HepG2 (cell line): ENCODE results near the gene NAMPT. TPM values are rescaled to one million over a fixed set of nuclear protein-coding genes. Genes with fewer than 3 reads are reported as not detected.

Experiments
- ATAC-seq: fragments of 200-7000 bp; cut with Tn5 transposase; 3 replicates; pipeline ENCODE4 v1.9.1; 2020; ENCODE audit warnings: mild to moderate bottlenecking, moderate library complexity
- BruUV-seq: library from RNA; stranded (reverse); fragments of 400-500 nt; replicated peaks from 2 replicates; lab custom pipeline; 2021; lab: Mats Ljungman, UMichigan
- CTCF ChIA-PET: fragments of 300-600 bp; formaldehyde crosslinking; extraction: SDS; loops from one replicate; lab custom pipeline; 2021; ENCODE audit warnings: low total read pairs, inconsistent platforms, low intra/inter-chr PET ratio; lab: Yijun Ruan, JAX
- POLR2A ChIA-PET: fragments of 350-600 bp; sonication (Branson Sonifier 250); formaldehyde crosslinking; loops from one replicate; lab custom pipeline; 2020; ENCODE audit warnings: antibody characterized with exemption, inconsistent platforms; lab: Yijun Ruan, JAX
- DNase-seq: peaks from one replicate; pipeline ENCODE4 v3.0.0-alpha.2; 2015; ENCODE audit warnings: low spot score
- FAIRE-seq: peaks from 3 replicates; lab custom pipeline; 2011; peaks lifted over from hg19 to GRCh38; lab: Jason Lieb, UNC
- H2AFZ ChIP-seq: one replicate; pipeline ENCODE4 v1.6.1; 2011; ENCODE audit warnings: low read length, inconsistent platforms
- H3K27ac ChIP-seq: fragments of 300-600 bp; 3 replicates; pipeline ENCODE4 v1.8.0; 2011; ENCODE audit warnings: mixed run types, mild to moderate bottlenecking, mixed read lengths, low read length, inconsistent platforms; ENCODE audit not compliant: insufficient read depth; ENCODE audit errors: extremely low read length
- H3K27me3 ChIP-seq, 2 experiments: fragments of 200-600 bp in 1 of 2; 2 replicates in 1 of 2; 3 replicates in 1 of 2; pipeline versions ENCODE4 v1.6.0 to v1.8.0; 2011; ENCODE audit warnings: low read length in 2 of 2, mild to moderate bottlenecking in 2 of 2, moderate library complexity in 2 of 2, inconsistent platforms in 1 of 2; ENCODE audit not compliant: insufficient read depth in 2 of 2, control insufficient read depth in 1 of 2
- H3K36me3 ChIP-seq, 2 experiments: fragments of 200-600 bp in 1 of 2; replicated peaks in 1 of 2; 2 replicates in 1 of 2; 3 replicates in 1 of 2; pipeline versions ENCODE4 v1.5.1 to v1.8.0; 2011; ENCODE audit warnings: low read length in 2 of 2, inconsistent platforms in 1 of 2; ENCODE audit not compliant: insufficient read depth in 2 of 2, control insufficient read depth in 1 of 2
- H3K4me1 ChIP-seq: 2 replicates; pipeline ENCODE4 v1.5.1; 2012; ENCODE audit warnings: low read length, inconsistent platforms; ENCODE audit not compliant: insufficient read depth
- H3K4me2 ChIP-seq: 2 replicates; pipeline ENCODE4 v1.6.0; 2011; ENCODE audit warnings: low read depth, low read length, inconsistent platforms
- H3K4me3 ChIP-seq, 3 experiments: fragments of 200-600 bp in 1 of 3; sonication (generic), shearing (Covaris generic) in 1 of 3; replicated peaks in 1 of 3; 2 replicates each; pipeline ENCODE4 v1.5.1; 2011 to 2016; ENCODE audit warnings: low read length in 3 of 3, inconsistent platforms in 2 of 3, low read depth in 2 of 3, mild to moderate bottlenecking in 2 of 3, control low read depth in 1 of 3, mixed read lengths in 1 of 3; ENCODE audit not compliant: insufficient read depth in 1 of 3
- H3K79me2 ChIP-seq: one replicate; pipeline ENCODE4 v1.6.1; 2011; ENCODE audit warnings: low read length, inconsistent platforms; ENCODE audit not compliant: insufficient read depth
- H3K9ac ChIP-seq: 2 replicates; pipeline ENCODE4 v1.6.0; 2011; ENCODE audit warnings: mild to moderate bottlenecking, low read depth, low read length, inconsistent platforms; ENCODE audit not compliant: insufficient read depth
- H3K9me3 ChIP-seq: 2 replicates; pipeline ENCODE4 v1.5.1; 2012; ENCODE audit warnings: mild to moderate bottlenecking, low read length
- H4K20me1 ChIP-seq: 2 replicates; pipeline ENCODE4 v1.6.0; 2011; ENCODE audit warnings: inconsistent platforms, mild to moderate bottlenecking, low read length, moderate library complexity; ENCODE audit not compliant: insufficient read depth
- PCBP2 ChIP-seq: fragments of 200-400 bp; formaldehyde crosslinking; optimal IDR thresholded peaks from 2 replicates; pipeline ENCODE3; 2018; ENCODE audit warnings: low read length, low read depth; ENCODE audit not compliant: poor library complexity, severe bottlenecking
- SETDB1 ChIP-seq: sonication (generic); formaldehyde crosslinking; IDR thresholded peaks from 2 replicates; pipeline ENCODE4 v1.5.1; 2020; ENCODE audit warnings: missing genetic modification reagents, mild to moderate bottlenecking, borderline replicate concordance
- SMYD3 ChIP-seq: sonication (generic); formaldehyde crosslinking; IDR thresholded peaks from 2 replicates; pipeline ENCODE4 v1.8.1; 2023; ENCODE audit warnings: mild to moderate bottlenecking, missing genetic modification reagents
- SNAI1 ChIP-seq: sonication (generic); formaldehyde crosslinking; IDR thresholded peaks from 2 replicates; pipeline ENCODE4 v1.5.0; 2020; ENCODE audit warnings: mild to moderate bottlenecking, missing genetic modification reagents, borderline replicate concordance
- STAT5B ChIP-seq: sonication (generic); formaldehyde crosslinking; IDR thresholded peaks from 2 replicates; pipeline ENCODE4 v1.4.0; 2020; ENCODE audit warnings: missing genetic modification reagents
- ZNF317 ChIP-seq: sonication (generic); formaldehyde crosslinking; IDR thresholded peaks from 2 replicates; pipeline ENCODE4 v1.5.0; 2020; ENCODE audit warnings: mild to moderate bottlenecking, missing genetic modification reagents
- ZNF674 ChIP-seq: sonication (generic); formaldehyde crosslinking; IDR thresholded peaks from 2 replicates; pipeline ENCODE4 v1.5.0; 2020; ENCODE audit warnings: low read depth, mild to moderate bottlenecking, missing genetic modification reagents
- ZNF788 ChIP-seq: sonication (generic); formaldehyde crosslinking; IDR thresholded peaks from 2 replicates; pipeline ENCODE4 v1.5.0; 2020; ENCODE audit warnings: mild to moderate bottlenecking, missing genetic modification reagents, borderline replicate concordance
- ZNF790 ChIP-seq: sonication (generic); formaldehyde crosslinking; IDR thresholded peaks from 2 replicates; pipeline ENCODE4 v1.8.0; 2022; ENCODE audit warnings: missing genetic modification reagents, mild to moderate bottlenecking, borderline replicate concordance
- ZNF792 ChIP-seq: IDR thresholded peaks from 2 replicates; pipeline ENCODE4 v1.6.1; 2016
- WGBS: methylation state at CpG from one replicate; pipeline ENCODE4 v1.1.6; 2017; ENCODE audit warnings: low lambda C conversion rate; 5-methylcytosine and 5-hydroxymethylcytosine counted together
- in situ Hi-C: cut with HindIII; loops from 2 replicates; pipeline ENCODE4 v1.10.0; 2017; ENCODE audit warnings: low pct_unique_long_range_greater_than_20kb; ENCODE audit not compliant: extremely low pct_ligation_motif_present
- intact Hi-C: fragments of 100-400 bp; cut with micrococcal nuclease; formaldehyde crosslinking; loops from one replicate; pipeline ENCODE4 v1.10.0; 2022; ENCODE audit not compliant: unreplicated experiment
- polyA plus RNA-seq, 8 experiments: library from polyadenylated mRNA; depleted of rRNA in 3 of 8; stranded (reverse) in 7 of 8; unstranded in 1 of 8; fragments of >200 nt; fragmentation: Illumina TruSeq in 4 of 8; extraction: Trizol in 4 of 8; gene quantifications; 2 replicates each; pipeline versions ENCODE4 v1.2.1 to v1.2.3, GENCODE V29; 2011 to 2016; ENCODE audit warnings: low read depth in 4 of 8, missing spikeins in 1 of 8, mixed read lengths in 1 of 8; ENCODE audit not compliant: insufficient read depth in 1 of 8
- total RNA-seq, 5 experiments: library from RNA; depleted of rRNA; stranded (reverse); fragments of >200 nt; fragmentation: Illumina TruSeq; extraction: Trizol; gene quantifications; 2 replicates each; pipeline ENCODE4 v1.2.3, GENCODE V29; 2016; ENCODE audit warnings: low read depth in 1 of 5
- TF ChIP-seq, protein P1 (sequence below): IDR thresholded peaks from 2 replicates; pipeline ENCODE4 v1.6.1; 2012; ENCODE audit warnings: low read depth, low read length, improper control_type of control experiment

NAMPT gene
- total and polyA plus RNA-seq, 2 of the 13 experiments (the other 11 are each of a cell fraction or from before 2014, with no cell fraction given), result 15.8 to 67.7 TPM

DNA sequence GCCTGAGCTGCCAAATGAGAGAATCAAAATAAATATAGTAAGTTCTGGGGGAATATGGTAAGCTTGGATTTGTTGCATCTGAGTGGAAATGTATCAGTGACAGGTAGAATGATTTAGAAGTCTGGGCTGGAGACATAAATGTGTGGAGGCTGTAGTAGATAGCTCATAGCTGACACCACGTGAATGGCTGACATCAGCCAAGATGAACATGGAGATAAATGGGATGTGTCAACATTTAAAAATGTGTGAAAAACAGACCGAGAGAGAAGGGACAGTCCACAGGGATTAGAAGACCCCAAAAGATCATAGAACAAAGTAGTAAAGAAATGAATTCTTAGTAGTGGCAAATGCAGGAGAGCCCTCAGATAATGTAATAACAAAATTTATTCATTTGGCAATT is 40.9 kb downstream of the NAMPT start:
- CTCF ChIA-PET, result no interaction called here
- Histone ChIP-seq H3K9ac (no peak overlapping the region), H3K9me3 (no peaks in the 10 kb centered on the region), H3K27me3 (no peaks in the 10 kb centered on the region), H4K20me1 (no peaks in the 10 kb centered on the region), H3K4me2 (no peak overlapping the region)
- 16% methylated on average over 2 of the region's 2 CpGs for WGBS
- no TSS peak for BruUV-seq
- TF ChIP-seq SNAI1 (CRISPR knock-in tag), result no peak
- no peak for TF ChIP-seq SETDB1 (CRISPR knock-in tag)
- no peak for TF ChIP-seq ZNF790 (CRISPR knock-in tag)
- no peak for TF ChIP-seq SMYD3 (CRISPR knock-in tag)
- TF ChIP-seq, protein P1, sequence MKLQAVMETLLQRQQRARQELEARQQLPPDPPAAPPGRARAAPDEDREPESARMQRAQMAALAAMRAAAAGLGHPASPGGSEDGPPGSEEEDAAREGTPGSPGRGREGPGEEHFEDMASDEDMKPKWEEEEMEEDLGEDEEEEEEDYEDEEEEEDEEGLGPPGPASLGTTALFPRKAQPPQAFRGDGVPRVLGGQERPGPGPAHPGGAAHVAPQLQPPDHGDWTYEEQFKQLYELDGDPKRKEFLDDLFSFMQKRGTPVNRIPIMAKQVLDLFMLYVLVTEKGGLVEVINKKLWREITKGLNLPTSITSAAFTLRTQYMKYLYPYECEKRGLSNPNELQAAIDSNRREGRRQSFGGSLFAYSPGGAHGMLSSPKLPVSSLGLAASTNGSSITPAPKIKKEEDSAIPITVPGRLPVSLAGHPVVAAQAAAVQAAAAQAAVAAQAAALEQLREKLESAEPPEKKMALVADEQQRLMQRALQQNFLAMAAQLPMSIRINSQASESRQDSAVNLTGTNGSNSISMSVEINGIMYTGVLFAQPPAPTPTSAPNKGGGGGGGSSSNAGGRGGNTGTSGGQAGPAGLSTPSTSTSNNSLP, result no peak
- no peak for TF ChIP-seq ZNF788
- TF ChIP-seq ZNF317 (CRISPR knock-in tag), result no peak
- no peak for TF ChIP-seq STAT5B (CRISPR knock-in tag)
- TF ChIP-seq PCBP2, result no peak
- TF ChIP-seq ZNF674 (CRISPR knock-in tag), result no peak
- TF ChIP-seq ZNF792 (CRISPR knock-in tag), result no peak
- TF ChIP-seq, all 625 proteins: peak for 0
- intact Hi-C loops, result no loop called here
- H3K27ac ChIP-seq, result no peak overlapping the region
- POLR2A ChIA-PET, result no interaction called here
- peaks cover 0 to 1% of the 10 kb centered on the region in 2 experiments; a peak in 2 of 5 replicates for H3K36me3 ChIP-seq
- DNase-seq (no peak), FAIRE-seq (no peak), ATAC-seq (no peak)
- H3K79me2 ChIP-seq, result no peaks in the 10 kb centered on the region
- in situ Hi-C loops, result no loop called here
- no peak overlapping the region for H2AFZ ChIP-seq
- H3K4me3 ChIP-seq, result no peak overlapping the region
- H3K4me1 ChIP-seq, result no peaks in the 10 kb centered on the region
